SK-N-SH treated with all-trans-retinoic acid at 6 μM for 48 hours (cell line): ENCODE measurements around the gene RIC8B.

ENCODE experiments used
- ATAC-seq: fragments of 200-7000 bp; cut with Tn5 transposase; 3 replicates; pipeline ENCODE4 v1.9.1; 2020; ENCODE audit warnings: mild to moderate bottlenecking, moderate library complexity
- BACH2 ChIP-seq: fragments of 250-450 bp; sonication (Bioruptor Pico); IDR thresholded peaks from 2 replicates; pipeline ENCODE4 v1.9.0; 2021; ENCODE audit warnings: mild to moderate bottlenecking, borderline replicate concordance
- CSDC2 ChIP-seq: fragments of 250-450 bp; sonication (Bioruptor Pico); IDR thresholded peaks from 2 replicates; pipeline ENCODE4 v1.5.0; 2020; ENCODE audit warnings: mild to moderate bottlenecking, moderate library complexity
- ESRRG ChIP-seq: fragments of 250-450 bp; sonication (Bioruptor Pico); IDR thresholded peaks from 2 replicates; pipeline ENCODE4 v1.6.1; 2021; ENCODE audit warnings: mild to moderate bottlenecking
- GLIS3 ChIP-seq: fragments of 250-450 bp; sonication (Bioruptor Pico); IDR thresholded peaks from 2 replicates; pipeline ENCODE4 v1.5.0; 2020; ENCODE audit warnings: mild to moderate bottlenecking, moderate library complexity
- ISL1 ChIP-seq: fragments of 250-450 bp; sonication (Bioruptor Pico); IDR thresholded peaks from 2 replicates; pipeline ENCODE4 v2.1.2; 2022; ENCODE audit warnings: mild to moderate bottlenecking, moderate library complexity
- OSR1 ChIP-seq: fragments of 250-450 bp; sonication (Bioruptor Pico); IDR thresholded peaks from 2 replicates; pipeline ENCODE4 v1.8.0; 2022; ENCODE audit warnings: moderate library complexity, mild to moderate bottlenecking, inconsistent platforms
- PATZ1 ChIP-seq: fragments of 250-450 bp; sonication (Bioruptor Pico); IDR thresholded peaks from 2 replicates; pipeline ENCODE4 v1.8.0; 2020; ENCODE audit warnings: mild to moderate bottlenecking, moderate library complexity, borderline replicate concordance
- PPARA ChIP-seq: fragments of 250-450 bp; sonication (Bioruptor Pico); IDR thresholded peaks from 2 replicates; pipeline ENCODE4 v1.5.0; 2020; ENCODE audit warnings: mild to moderate bottlenecking, borderline replicate concordance
- RARB ChIP-seq: fragments of 250-450 bp; sonication (Bioruptor Pico); IDR thresholded peaks from 2 replicates; pipeline ENCODE4 v1.8.0; 2021; ENCODE audit warnings: mild to moderate bottlenecking, moderate library complexity
- TCF4 ChIP-seq: fragments of 250-450 bp; sonication (Bioruptor Pico); IDR thresholded peaks from 2 replicates; pipeline ENCODE4 v1.8.0; 2021; ENCODE audit warnings: mild to moderate bottlenecking, moderate library complexity, borderline replicate concordance
- TOX ChIP-seq: fragments of 250-450 bp; sonication (Bioruptor Pico); IDR thresholded peaks from 2 replicates; pipeline ENCODE4 v1.8.0; 2021; ENCODE audit warnings: mild to moderate bottlenecking, moderate library complexity, borderline replicate concordance
- TSHZ2 ChIP-seq: fragments of 250-450 bp; sonication (Bioruptor Pico); IDR thresholded peaks from 2 replicates; pipeline ENCODE4 v1.5.0; 2020; ENCODE audit warnings: mild to moderate bottlenecking, moderate library complexity
- ZC3H10 ChIP-seq: fragments of 250-450 bp; sonication (Bioruptor Pico); IDR thresholded peaks from 2 replicates; pipeline ENCODE4 v1.5.1; 2021; ENCODE audit warnings: mild to moderate bottlenecking, moderate library complexity
- ZFP3 ChIP-seq: fragments of 250-450 bp; sonication (Bioruptor Pico); IDR thresholded peaks from 2 replicates; pipeline ENCODE4 v1.5.0; 2020; ENCODE audit warnings: mild to moderate bottlenecking, moderate library complexity
- ZFP30 ChIP-seq: fragments of 450-650 bp; formaldehyde crosslinking; IDR thresholded peaks from 2 replicates; pipeline ENCODE4 v1.5.0; 2022; ENCODE audit warnings: mild to moderate bottlenecking, moderate library complexity
- ZNF565 ChIP-seq: fragments of 450-650 bp; formaldehyde crosslinking; conservative IDR thresholded peaks from 2 replicates; pipeline ENCODE4 v1.5.0; 2020; ENCODE audit warnings: low read depth, mild to moderate bottlenecking, moderate library complexity
- ZNF70 ChIP-seq: fragments of 450-650 bp; formaldehyde crosslinking; IDR thresholded peaks from 2 replicates; pipeline ENCODE4 v1.5.0; 2020; ENCODE audit warnings: mild to moderate bottlenecking, moderate library complexity
- ZNF8 ChIP-seq: fragments of 450-650 bp; formaldehyde crosslinking; IDR thresholded peaks from 2 replicates; pipeline ENCODE4 v1.5.0; 2020; ENCODE audit warnings: mild to moderate bottlenecking, moderate library complexity

Gene RIC8B

GRCh38 chr12:106747973-106748436 is 26.5 kb upstream of the RIC8B start:
- ATAC-seq = no peak
- TF ChIP-seq ZFP3 (CRISPR knock-in tag) = no peak
- no peak for TF ChIP-seq GLIS3
- TF ChIP-seq ZNF565 (CRISPR knock-in tag) = no peak
- TF ChIP-seq RARB (CRISPR knock-in tag) = no peak
- no peak for TF ChIP-seq CSDC2
- TF ChIP-seq TCF4 (CRISPR knock-in tag) = no peak

- ATAC-seq = no peak
- TF ChIP-seq ZNF70 (CRISPR knock-in tag) (no peak), BACH2 (no peak), ZFP3 (CRISPR knock-in tag) (no peak), TCF4 (CRISPR knock-in tag) (no peak), RARB (CRISPR knock-in tag) (no peak), ZNF565 (CRISPR knock-in tag) (no peak), ZFP30 (no peak), CSDC2 (no peak), PATZ1 (CRISPR knock-in tag) (no peak), ESRRG (CRISPR knock-in tag) (no peak), ZC3H10 (CRISPR knock-in tag) (no peak), ISL1 (CRISPR knock-in tag) (no peak), GLIS3 (no peak), TOX (CRISPR knock-in tag) (no peak), PPARA (CRISPR knock-in tag) (no peak)
Measured at GRCh38 chr12:106750524-106750923, 24.0 kb upstream of the RIC8B start.

- TF ChIP-seq OSR1 (CRISPR knock-in tag) (no peak), PATZ1 (CRISPR knock-in tag) (no peak), ZNF8 (CRISPR knock-in tag) (no peak), TCF4 (CRISPR knock-in tag) (no peak), TSHZ2 (CRISPR knock-in tag) (no peak)
- no peak for ATAC-seq
Measured at GRCh38 chr12:106753526-106753925, 21.0 kb upstream of the RIC8B start.

DNA sequence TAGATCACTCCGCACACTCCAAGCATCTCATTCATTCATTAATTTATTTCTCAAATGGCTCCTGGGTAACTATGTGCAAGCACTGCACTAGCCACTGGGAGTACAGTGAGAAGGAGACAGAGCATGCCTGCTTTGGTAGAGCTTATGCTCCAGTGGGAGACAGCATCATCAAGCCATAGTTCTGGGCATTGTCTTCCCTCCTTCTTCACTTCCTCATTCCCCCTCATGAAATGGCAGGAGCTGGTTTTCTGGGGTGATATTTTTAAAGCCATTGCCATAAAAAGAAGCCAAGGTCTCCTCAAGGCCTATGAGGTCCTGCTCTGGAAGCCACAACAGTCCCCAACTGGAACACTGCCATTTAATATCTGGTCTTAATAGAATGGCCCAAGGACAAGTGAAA is 20.2 kb upstream of the RIC8B start:
- ATAC-seq = no peak
- TF ChIP-seq ZC3H10 (CRISPR knock-in tag) (no peak), ZFP3 (CRISPR knock-in tag) (no peak), ZNF70 (CRISPR knock-in tag) (no peak)
- TF ChIP-seq, all 23 proteins: peak for 0

GRCh38 chr12:106757623-106758348 is 16.7 kb upstream of the RIC8B start:
- TF ChIP-seq ESRRG (CRISPR knock-in tag) (no peak), BACH2 (no peak), ISL1 (CRISPR knock-in tag) (no peak), GLIS3 (no peak), PPARA (CRISPR knock-in tag) (no peak), ZNF565 (CRISPR knock-in tag) (no peak), PATZ1 (CRISPR knock-in tag) (no peak)
- ATAC-seq = no peak
